Stimulated activated naive CD8-positive, alpha-beta T cell treated with anti-CD3 and anti-CD28 coated beads, Interleukin-15, Interleukin-2, amounts not matched to agents 100 ng/mL and 50 ng/mL, for 24 hours (primary cell): ENCODE results near the gene SEMA3F.

Experiments used
- H3K27ac Mint-ChIP-seq: one replicate; pipeline ENCODE4 v1.8.0; 2021; ENCODE audit warnings: mild to moderate bottlenecking, mixed read lengths
- H3K27me3 Mint-ChIP-seq: one replicate; pipeline ENCODE4 v1.8.0; 2021; ENCODE audit warnings: mixed read lengths
- H3K36me3 Mint-ChIP-seq: one replicate; pipeline ENCODE4 v1.8.0; 2021; ENCODE audit warnings: low read depth, mixed read lengths
- H3K4me1 Mint-ChIP-seq: one replicate; pipeline ENCODE4 v1.8.0; 2021; ENCODE audit warnings: low read depth, mixed read lengths
- H3K4me3 Mint-ChIP-seq: one replicate; pipeline ENCODE4 v1.8.0; 2021; ENCODE audit warnings: mild to moderate bottlenecking, mixed read lengths
- H3K9me3 Mint-ChIP-seq: one replicate; pipeline ENCODE4 v1.8.0; 2021; ENCODE audit warnings: mixed read lengths

Gene SEMA3F

DNA sequence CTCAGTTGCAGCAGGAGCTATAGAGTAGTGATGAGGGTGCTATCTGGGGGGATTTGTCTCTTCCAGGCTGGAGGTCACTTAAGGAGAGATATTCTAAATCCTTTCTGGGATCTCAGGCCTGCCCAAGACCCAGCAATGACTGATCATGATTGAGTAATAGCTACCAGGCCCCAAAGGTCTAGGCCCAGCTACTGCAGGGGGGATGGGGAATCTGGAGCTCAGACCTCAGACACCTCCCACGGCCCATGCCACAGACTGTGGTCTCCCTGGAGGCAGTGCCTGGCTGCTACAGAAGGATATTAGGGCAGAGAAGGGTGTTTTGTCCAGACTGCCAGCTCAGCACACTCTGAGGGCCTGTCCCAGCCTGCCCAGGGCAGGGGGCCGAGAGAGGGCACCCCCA is 56.8 kb downstream of the SEMA3F start:
- H3K27ac Mint-ChIP-seq, result no peak overlapping the region
- H3K4me1 Mint-ChIP-seq, result peaks cover 3% of the 10 kb centered on the region
- no peak overlapping the region for H3K4me3 Mint-ChIP-seq
- no peaks in the 10 kb centered on the region for H3K9me3 Mint-ChIP-seq
- H3K27me3 Mint-ChIP-seq, result peaks cover 5% of the 10 kb centered on the region
- no peaks in the 10 kb centered on the region for H3K36me3 Mint-ChIP-seq

DNA sequence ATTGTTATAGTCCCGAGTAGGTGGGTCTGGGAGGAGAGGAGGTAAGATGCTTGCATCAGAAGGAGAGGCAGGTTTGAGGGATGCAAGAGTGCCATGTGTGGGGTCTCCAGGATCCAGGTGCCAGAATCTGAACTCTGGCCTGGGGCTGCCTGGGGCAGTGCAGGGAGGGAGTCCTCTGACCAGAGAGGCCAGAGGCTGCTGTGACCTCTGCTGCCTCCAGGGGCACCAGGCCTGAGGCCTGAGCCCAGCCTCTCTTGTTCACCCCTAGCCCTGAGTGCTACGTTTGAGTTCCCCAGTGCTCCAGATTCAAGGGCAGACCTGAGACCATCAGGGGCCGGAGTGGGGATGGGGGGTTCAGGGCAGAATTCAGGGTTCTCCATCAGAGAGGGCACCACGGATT is 57.4 kb downstream of the SEMA3F start:
- H3K4me3 Mint-ChIP-seq, result no peak overlapping the region
- H3K27me3 Mint-ChIP-seq, result peaks cover 4% of the 10 kb centered on the region
- no peak overlapping the region for H3K27ac Mint-ChIP-seq
- no peaks in the 10 kb centered on the region for H3K36me3 Mint-ChIP-seq
- peaks cover 3% of the 10 kb centered on the region for H3K4me1 Mint-ChIP-seq
- no peaks in the 10 kb centered on the region for H3K9me3 Mint-ChIP-seq

DNA sequence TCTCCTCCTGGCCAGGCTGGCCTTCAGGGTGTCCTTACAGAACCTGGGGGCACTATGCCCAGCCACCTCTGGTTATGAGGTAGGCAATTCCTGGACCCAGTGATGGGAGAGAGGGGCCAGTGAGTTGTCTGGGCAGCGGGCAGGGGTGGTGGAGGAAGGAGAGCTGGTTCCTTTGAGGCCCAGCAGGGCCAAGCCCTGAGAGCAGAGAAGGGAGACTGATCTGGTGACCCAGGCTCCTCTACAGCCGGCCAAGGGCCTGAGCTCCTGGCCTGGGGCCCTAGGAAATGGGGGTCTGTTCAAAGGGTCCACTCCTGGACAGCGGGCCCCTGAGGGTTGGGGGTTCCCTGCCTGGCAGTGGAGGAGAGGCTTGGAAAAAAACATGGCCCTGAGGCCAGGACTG is 57.8 kb downstream of the SEMA3F start:
- peaks cover 3% of the 10 kb centered on the region for H3K4me1 Mint-ChIP-seq

DNA sequence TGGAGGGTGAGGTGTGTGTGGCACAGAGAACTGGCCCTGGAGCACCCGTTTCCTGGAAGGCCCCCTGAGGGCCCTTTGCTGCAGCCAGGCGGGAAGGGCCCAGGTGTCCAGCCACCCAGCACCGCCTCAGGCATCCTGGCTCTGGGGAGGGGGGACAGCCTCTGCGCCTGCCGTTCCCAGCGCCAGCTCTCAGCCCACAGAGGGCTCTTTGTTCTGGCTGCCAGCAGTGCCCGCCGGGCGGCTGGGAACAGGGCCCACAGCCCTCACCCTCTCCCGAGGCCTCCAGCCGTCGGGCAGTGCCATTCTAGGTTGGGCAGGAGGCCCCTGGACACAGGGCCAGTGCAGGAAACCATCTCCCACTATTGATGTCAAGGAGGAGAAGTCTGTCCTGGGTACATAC is 58.2 kb downstream of the SEMA3F start:
- H3K4me3 Mint-ChIP-seq, result no peak overlapping the region
- no peak overlapping the region for H3K27ac Mint-ChIP-seq
- H3K9me3 Mint-ChIP-seq, result no peaks in the 10 kb centered on the region
- peaks cover 4% of the 10 kb centered on the region for H3K27me3 Mint-ChIP-seq
- H3K4me1 Mint-ChIP-seq, result peaks cover 3% of the 10 kb centered on the region
- no peaks in the 10 kb centered on the region for H3K36me3 Mint-ChIP-seq

More for the DNA sequence above, 57.8 kb downstream of the SEMA3F start:
- Mint-ChIP-seq H3K27me3 (peaks cover 4% of the 10 kb centered on the region), H3K27ac (no peak overlapping the region), H3K36me3 (no peaks in the 10 kb centered on the region), H3K9me3 (no peaks in the 10 kb centered on the region), H3K4me3 (no peak overlapping the region)

DNA sequence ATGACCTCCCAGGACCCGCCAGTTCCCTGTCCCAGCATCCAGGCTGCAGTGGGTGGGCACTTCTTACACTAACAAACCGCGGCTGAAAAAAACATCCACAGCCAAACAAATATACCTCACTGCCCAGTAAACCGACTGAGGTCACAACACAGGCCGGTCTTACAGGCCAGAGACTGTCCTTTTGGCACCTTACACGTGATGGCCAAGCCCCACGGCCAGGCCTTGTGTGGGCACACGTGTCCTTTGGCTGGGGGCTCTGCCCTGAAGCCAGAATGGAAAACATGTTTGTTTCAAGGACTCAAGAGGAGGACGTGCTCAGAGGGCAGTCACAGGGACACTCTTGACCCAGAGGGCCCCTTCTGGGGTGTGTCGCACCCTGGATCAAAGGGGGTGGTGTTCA is 59.7 kb downstream of the SEMA3F start:
- H3K27me3 Mint-ChIP-seq, result no peaks in the 10 kb centered on the region
- H3K9me3 Mint-ChIP-seq, result no peaks in the 10 kb centered on the region
- peaks cover 3% of the 10 kb centered on the region for H3K4me1 Mint-ChIP-seq
- no peaks in the 10 kb centered on the region for H3K36me3 Mint-ChIP-seq
- no peak overlapping the region for H3K4me3 Mint-ChIP-seq
- H3K27ac Mint-ChIP-seq, result no peak overlapping the region

DNA sequence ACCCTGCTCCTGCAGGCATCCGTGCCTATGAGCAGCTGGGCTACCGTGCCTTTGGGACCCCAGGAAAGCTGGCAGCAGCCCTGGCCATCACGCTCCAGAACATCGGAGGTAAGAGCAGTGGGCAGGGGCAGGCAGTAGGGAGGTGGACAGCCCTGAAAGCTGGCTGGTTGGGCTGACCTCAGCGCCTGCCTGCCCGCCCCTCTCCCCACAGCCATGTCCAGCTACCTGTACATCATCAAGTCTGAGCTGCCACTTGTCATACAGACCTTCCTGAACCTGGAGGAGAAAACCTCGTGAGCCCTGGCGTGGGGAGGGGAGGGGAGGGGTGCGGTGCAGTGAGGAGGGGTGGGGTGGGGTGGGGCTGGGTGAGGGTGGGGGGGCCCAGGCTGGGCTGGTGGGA is 60.4 kb downstream of the SEMA3F start:
- no peak overlapping the region for H3K27ac Mint-ChIP-seq
- no peaks in the 10 kb centered on the region for H3K27me3 Mint-ChIP-seq

DNA sequence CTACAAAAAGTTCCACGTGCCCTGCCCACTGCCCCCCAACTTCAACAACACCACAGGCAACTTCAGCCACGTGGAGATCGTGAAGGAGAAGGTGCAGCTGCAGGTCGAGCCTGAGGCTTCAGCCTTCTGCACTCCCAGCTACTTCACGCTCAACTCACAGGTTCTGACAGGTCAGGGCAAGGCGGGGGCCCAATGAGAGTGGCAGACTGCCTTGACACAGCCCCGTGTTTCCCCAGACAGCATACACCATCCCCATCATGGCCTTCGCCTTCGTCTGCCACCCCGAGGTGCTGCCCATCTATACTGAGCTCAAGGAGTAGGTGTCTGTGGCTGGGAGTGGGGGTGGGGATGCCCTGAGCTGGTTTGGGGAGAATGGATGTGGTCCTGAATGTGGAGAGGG is 62.6 kb downstream of the SEMA3F start:
- Mint-ChIP-seq H3K4me3 (no peak overlapping the region), H3K9me3 (no peaks in the 10 kb centered on the region), H3K36me3 (no peaks in the 10 kb centered on the region), H3K27me3 (no peaks in the 10 kb centered on the region), H3K27ac (no peak overlapping the region), H3K4me1 (no peaks in the 10 kb centered on the region)

More for the DNA sequence above, 60.4 kb downstream of the SEMA3F start:
- no peaks in the 10 kb centered on the region for H3K9me3 Mint-ChIP-seq
- H3K4me3 Mint-ChIP-seq, result no peak overlapping the region
- no peaks in the 10 kb centered on the region for H3K36me3 Mint-ChIP-seq
- peaks cover 3% of the 10 kb centered on the region for H3K4me1 Mint-ChIP-seq

DNA sequence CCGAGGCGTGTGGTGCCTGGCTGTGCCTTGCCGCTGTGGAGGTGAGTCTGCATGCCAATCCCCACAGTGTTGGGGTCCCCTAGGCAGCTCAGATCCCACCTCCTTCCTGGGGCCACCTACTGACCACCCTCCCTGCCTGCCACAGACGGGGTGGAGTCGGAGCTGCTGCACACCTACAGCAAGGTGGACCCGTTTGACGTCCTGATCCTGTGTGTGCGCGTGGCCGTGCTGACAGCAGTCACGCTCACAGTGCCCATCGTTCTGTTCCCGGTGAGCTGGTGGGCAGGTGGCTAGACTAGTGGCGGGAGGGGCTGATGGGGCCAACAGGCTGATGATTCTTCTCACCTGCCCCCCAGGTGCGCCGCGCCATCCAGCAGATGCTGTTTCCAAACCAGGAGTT is 63.3 kb downstream of the SEMA3F start:
- no peak overlapping the region for H3K27ac Mint-ChIP-seq
- H3K9me3 Mint-ChIP-seq, result no peaks in the 10 kb centered on the region
- no peak overlapping the region for H3K4me3 Mint-ChIP-seq
- no peaks in the 10 kb centered on the region for H3K36me3 Mint-ChIP-seq
- no peaks in the 10 kb centered on the region for H3K27me3 Mint-ChIP-seq
- H3K4me1 Mint-ChIP-seq, result no peaks in the 10 kb centered on the region

DNA sequence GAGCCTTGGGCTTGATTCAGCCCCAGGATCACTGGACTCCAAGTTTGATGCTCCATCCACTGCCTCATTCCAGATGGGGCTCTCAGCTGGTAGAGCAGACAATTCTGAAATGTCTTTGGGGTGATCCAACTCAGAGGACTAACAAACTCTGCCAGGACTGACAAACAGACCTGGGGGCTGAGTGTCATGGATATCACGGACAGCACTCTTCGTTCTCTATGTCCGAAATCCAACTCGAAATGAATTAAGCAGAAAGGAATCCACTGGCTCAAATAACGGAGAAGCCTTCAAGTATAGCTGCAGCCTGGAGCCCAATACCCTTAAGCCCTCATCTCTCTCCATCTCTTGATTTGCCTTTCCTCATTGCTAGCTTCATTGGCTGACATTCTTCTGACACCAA is 64.2 kb downstream of the SEMA3F start:
- Mint-ChIP-seq H3K4me1 (no peaks in the 10 kb centered on the region), H3K9me3 (no peaks in the 10 kb centered on the region), H3K36me3 (no peaks in the 10 kb centered on the region), H3K27ac (no peak overlapping the region), H3K4me3 (no peak overlapping the region), H3K27me3 (no peaks in the 10 kb centered on the region)

DNA sequence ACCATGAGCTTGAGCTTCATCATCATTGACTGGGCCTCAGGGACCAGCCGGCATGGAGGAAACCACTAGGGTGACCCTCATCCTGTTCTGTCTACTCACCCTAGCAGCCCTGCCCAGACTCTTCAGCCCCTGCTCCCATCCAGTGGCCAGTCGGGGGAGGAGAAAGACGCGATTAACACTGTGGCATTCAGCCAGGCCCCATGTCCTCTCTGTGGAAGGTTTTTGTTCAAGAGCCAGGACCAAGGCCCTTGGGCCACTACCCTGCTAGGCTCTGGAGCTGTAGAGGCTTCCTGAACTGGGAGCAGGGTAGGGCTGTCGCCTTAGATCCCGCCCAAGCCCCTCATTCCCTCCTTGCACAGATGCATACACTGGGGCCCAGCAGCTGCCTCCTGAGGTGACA is 65.0 kb downstream of the SEMA3F start:
- no peaks in the 10 kb centered on the region for H3K36me3 Mint-ChIP-seq
- no peaks in the 10 kb centered on the region for H3K9me3 Mint-ChIP-seq
- H3K4me1 Mint-ChIP-seq, result no peaks in the 10 kb centered on the region
- H3K27ac Mint-ChIP-seq, result no peak overlapping the region
- H3K27me3 Mint-ChIP-seq, result no peaks in the 10 kb centered on the region
- no peak overlapping the region for H3K4me3 Mint-ChIP-seq

DNA sequence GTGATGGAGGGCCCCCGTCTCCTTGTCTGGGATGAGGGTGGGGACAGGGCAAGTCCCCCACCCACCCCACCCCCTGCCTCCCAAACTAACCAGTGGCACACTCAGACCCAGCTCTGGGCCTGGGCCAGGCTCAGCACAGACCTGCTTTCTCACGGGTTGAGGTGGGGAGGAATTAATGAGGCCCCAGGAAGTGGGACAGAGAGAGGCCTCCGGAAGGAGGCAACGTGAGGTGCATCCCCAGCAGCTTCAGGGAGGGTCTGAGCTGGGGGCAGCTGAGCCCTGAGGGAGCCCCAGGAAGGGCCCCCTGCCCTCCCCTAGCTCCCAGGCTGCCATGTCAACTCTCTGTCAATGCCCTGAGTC is 65.9 kb downstream of the SEMA3F start:
- no peaks in the 10 kb centered on the region for H3K9me3 Mint-ChIP-seq
- H3K4me3 Mint-ChIP-seq, result no peak overlapping the region
- H3K27ac Mint-ChIP-seq, result no peak overlapping the region
- no peaks in the 10 kb centered on the region for H3K36me3 Mint-ChIP-seq
- H3K27me3 Mint-ChIP-seq, result peaks cover 3% of the 10 kb centered on the region
- H3K4me1 Mint-ChIP-seq, result peaks cover 7% of the 10 kb centered on the region

DNA sequence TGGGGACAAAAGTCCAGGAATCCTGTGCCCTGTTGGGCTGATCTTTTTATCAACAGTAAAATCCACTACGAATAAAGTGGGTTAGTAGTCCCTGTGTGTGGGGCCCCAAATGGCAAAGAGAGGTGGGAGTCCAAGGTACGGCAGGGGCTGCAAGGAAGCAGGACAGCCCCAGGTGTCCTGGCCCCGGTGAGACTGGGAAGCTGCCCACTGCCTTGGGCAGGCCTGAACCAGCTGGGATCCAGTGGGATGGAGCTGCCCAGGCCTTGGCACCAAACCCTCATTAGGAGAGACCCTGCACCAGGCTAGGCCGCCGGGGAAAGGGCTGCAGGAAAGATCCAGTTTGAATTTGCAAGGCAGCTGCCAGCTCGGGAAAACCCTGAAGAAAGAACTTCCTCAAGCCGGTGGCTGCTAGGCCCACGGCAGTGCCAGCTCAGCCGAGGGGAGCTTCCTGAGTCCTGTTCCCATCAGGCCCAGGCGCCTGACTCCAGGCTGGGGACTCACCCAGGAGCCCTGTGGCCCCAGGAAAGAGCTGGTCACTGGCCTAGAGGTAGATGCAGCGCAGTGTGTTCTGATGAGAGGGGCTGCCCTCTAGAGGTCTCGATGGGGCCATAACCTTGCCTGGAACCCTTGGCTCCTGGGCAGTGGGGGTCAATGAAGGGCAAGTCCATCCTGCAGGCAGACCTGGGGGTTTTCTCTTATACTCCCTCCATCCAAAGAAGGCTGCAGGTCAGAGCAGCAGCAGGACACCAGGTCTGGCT is 66.5 kb downstream of the SEMA3F start:
- Mint-ChIP-seq H3K9me3 (no peaks in the 10 kb centered on the region), H3K36me3 (no peaks in the 10 kb centered on the region), H3K4me1 (peaks cover 11% of the 10 kb centered on the region), H3K4me3 (no peak overlapping the region), H3K27me3 (peaks cover 3% of the 10 kb centered on the region), H3K27ac (no peak overlapping the region)

DNA sequence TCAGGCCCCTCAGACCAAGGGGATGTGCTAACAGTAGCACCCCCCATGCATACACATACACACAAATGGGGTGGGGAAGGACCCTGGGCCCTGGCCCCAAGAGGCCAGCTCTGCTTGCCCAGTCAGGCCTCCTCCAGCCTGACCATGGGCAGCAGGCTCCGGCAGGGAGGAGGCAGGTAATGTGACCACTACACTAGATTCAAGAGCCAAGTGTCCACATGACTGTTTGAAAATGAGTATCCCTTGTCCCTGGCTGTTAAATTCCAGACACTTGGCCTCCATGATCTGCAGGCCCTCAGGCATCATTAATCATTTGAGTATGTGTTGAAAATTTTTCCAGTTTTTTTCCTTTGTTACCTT is 67.0 kb downstream of the SEMA3F start:
- Mint-ChIP-seq H3K36me3 (no peaks in the 10 kb centered on the region), H3K27me3 (peaks cover 3% of the 10 kb centered on the region), H3K4me1 (peaks cover 16% of the 10 kb centered on the region), H3K4me3 (no peak overlapping the region), H3K9me3 (no peaks in the 10 kb centered on the region), H3K27ac (no peak overlapping the region)

DNA sequence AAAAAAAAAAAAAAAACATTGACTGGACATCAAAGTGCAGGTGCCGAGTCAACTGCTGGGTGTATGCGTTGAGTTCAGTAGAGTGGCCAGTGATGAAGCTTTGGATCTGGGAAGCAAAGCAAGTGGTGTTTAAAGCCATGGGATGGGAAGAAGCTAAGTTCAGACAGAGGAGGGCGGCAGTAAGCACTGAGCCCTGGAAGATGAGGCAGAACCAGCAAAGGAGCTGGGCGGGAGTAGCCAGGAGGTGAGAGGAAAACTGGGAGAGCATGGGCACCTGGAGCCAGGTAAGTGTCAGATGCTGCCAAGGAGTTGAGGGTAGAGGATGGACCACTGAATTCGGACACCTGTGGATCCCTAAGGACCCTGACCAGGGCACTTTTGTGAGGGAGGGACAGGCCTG is 69.5 kb downstream of the SEMA3F start:
- no peaks in the 10 kb centered on the region for H3K9me3 Mint-ChIP-seq
- peaks cover 3% of the 10 kb centered on the region for H3K27me3 Mint-ChIP-seq
- H3K27ac Mint-ChIP-seq, result no peak overlapping the region
- H3K36me3 Mint-ChIP-seq, result no peaks in the 10 kb centered on the region
- H3K4me1 Mint-ChIP-seq, result peaks cover 34% of the 10 kb centered on the region
- H3K4me3 Mint-ChIP-seq, result no peak overlapping the region

DNA sequence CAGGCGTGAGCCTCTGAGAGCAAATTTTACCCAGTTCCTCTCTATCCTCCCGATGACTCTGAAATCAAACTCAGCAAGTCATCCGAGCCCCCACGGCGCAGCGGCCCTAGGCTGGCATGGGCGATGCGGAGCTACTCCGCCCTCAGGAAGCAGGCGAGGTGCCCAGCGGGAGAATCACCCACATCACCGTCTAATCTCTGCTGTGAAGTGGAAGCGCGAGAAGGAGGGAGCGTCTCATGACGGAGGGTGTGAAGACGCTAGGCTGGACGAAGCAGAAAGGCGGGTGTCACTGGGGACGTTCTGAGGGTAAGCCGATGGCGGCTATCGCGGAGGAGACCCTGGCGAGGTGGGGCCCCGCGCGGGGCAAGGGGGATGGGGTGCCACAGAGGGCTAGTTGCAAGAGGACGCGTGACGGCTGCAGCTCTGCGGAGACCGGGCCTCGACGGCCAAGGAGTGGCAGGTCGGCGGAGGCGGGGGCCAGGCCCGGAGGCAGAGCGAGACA is 71.8 kb downstream of the SEMA3F start:
- Mint-ChIP-seq H3K4me1 (peaks cover 40% of the 10 kb centered on the region), H3K36me3 (no peaks in the 10 kb centered on the region), H3K4me3 (peak overlapping the region; percentile 94), H3K27me3 (peaks cover 3% of the 10 kb centered on the region), H3K27ac (peak overlapping the region; percentile 79), H3K9me3 (no peaks in the 10 kb centered on the region)
